ENCODE data around the gene ACAD10.
"Not testable (repeated sequence)": the region's sequence is repeated elsewhere in the genome, so short reads cannot be mapped to it uniquely, and the experiment has no call there.

Gene ACAD10

DNA sequence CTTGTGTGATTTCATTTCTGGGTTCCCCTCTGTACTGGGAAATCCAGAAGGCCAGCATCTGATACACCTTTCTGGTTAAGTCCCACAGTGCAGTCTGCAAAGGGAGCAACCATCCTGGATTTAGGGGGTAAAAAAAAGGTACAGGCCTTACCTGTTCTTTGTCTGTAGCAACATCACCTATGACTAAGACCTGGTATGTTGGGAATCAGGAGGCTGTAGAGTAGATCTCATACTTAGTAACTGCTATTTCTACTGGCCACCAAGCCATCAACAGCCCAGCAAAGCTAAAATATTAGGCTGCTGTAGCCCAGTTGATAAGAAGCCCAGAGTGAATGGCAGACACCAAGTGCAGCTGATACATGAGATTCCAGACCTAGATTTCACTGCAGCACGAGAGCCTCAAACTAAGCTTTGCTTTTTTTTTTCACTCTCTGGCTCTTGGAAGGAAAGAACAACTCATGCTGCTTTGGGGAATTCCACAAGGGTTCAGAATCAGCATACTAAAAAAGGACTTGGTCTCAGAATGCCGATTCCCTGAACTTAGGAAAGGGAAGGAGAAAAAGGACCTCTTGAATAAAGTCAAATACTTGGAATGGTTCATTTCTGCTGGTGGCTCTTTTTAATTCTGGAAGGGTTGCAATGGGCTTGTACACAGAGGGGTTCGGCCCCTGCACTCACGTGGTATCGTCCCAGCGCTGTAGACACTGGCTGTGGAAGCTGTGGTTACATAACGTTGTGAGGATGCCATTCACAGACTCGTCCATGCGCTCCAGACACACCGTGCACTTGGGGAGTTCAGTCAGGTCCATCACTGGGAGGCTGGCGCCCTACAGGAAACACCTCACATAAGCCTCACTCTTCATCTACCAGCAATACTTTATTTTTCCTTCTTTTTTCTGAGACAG, 20.6 kb upstream of the ACAD10 start:
- H3K27me3 Mint-ChIP-seq = no peaks in the 10 kb centered on the region
- ATAC-seq (replicated peaks) = no peak
- no peak overlapping the region for H3K4me3 Mint-ChIP-seq
- H3K9me3 Mint-ChIP-seq = no peaks in the 10 kb centered on the region
- H3K27ac Mint-ChIP-seq = no peak overlapping the region
- peaks cover 0 to 2% of the 10 kb centered on the region in 2 donors for H3K4me1 Mint-ChIP-seq
- DNase-seq = no peak
- H3K36me3 Mint-ChIP-seq = peaks cover 34 to 43% of the 10 kb centered on the region in 2 donors

DNA sequence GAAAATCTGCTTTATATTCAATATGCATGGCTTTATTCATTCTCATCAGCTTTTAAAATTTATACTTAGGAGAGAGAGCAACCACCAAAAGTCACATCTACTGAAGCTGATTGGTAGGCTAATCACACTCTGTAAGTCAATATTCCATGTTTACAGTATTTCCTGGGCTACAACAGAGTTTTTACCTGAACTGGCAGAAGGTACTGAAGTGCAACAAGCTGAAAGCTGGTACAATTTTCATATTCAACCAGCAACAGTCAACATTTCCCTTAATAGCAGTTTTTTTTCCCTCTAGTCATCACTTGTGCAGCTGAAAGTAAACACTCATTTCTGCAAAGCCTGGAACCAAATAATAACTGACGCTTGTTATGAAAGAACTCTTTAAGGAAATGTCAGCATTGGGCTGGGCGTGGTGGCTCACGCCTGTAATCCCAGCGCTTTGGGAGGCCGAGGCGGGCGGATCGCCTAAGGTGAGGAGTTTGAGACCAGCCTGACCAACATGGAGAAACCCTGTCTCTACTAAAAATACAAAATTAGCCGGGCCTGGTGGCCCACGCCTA, 13.0 kb upstream of the ACAD10 start:
- H3K9me3 Mint-ChIP-seq = no peaks in the 10 kb centered on the region
- no peaks in the 10 kb centered on the region for H3K4me1 Mint-ChIP-seq
- DNase-seq = no peak
- ATAC-seq (replicated peaks) = no peak
- H3K27me3 Mint-ChIP-seq = no peaks in the 10 kb centered on the region
- peaks cover 18 to 21% of the 10 kb centered on the region in 2 donors for H3K36me3 Mint-ChIP-seq
- H3K4me3 Mint-ChIP-seq = no peak overlapping the region
- H3K27ac Mint-ChIP-seq = no peak overlapping the region

DNA sequence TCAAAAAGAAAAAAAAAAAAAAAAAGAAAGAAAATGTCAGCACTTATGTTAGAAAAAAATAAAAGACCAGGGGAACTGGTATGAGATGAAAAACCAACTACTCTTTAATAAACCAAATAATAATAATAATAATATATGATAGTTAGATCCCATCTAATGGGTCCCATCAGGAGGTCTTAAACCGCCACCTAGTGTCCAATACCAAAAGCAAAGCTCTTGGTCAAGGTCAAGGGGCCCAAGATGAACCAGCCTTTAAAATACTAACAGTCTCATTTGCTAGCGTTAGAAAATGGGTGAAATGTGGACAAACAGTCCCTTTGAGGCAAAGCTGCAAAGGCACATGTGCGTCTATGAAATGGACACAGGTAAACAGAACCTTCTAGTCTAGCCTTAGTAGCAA, 12.3 kb upstream of the ACAD10 start:
- Mint-ChIP-seq H3K27ac (no peak overlapping the region), H3K36me3 (peaks cover 18 to 21% of the 10 kb centered on the region in 2 donors), H3K9me3 (no peaks in the 10 kb centered on the region), H3K27me3 (no peaks in the 10 kb centered on the region), H3K4me1 (no peaks in the 10 kb centered on the region), H3K4me3 (no peak overlapping the region)
- ATAC-seq (replicated peaks) (no peak), DNase-seq (no peak)

DNA sequence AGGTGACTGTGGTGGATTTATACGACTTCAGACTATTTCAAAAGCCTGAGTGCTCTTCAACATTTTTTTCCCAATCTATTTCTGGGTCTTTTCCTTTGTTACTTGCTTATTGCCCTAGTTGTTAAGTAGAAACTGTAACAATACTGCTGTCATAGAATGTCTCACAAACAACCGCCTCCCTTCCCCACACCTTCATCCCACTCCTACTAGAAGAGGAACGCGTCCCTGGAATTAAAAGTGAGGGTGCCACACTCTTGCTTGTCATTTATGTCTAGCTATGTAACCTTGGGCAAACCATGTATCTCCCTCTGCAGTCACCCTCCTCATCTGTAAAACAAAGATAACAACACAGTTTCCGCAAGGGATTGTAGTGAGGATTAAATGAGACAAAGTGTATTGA, 8.7 kb upstream of the ACAD10 start:
- Mint-ChIP-seq H3K9me3 (no peaks in the 10 kb centered on the region), H3K27me3 (no peaks in the 10 kb centered on the region), H3K27ac (no peak overlapping the region), H3K36me3 (peaks cover 14 to 15% of the 10 kb centered on the region in 2 donors), H3K4me1 (no peaks in the 10 kb centered on the region), H3K4me3 (no peak overlapping the region)
- no peak for ATAC-seq (replicated peaks)
- no peak for DNase-seq

DNA sequence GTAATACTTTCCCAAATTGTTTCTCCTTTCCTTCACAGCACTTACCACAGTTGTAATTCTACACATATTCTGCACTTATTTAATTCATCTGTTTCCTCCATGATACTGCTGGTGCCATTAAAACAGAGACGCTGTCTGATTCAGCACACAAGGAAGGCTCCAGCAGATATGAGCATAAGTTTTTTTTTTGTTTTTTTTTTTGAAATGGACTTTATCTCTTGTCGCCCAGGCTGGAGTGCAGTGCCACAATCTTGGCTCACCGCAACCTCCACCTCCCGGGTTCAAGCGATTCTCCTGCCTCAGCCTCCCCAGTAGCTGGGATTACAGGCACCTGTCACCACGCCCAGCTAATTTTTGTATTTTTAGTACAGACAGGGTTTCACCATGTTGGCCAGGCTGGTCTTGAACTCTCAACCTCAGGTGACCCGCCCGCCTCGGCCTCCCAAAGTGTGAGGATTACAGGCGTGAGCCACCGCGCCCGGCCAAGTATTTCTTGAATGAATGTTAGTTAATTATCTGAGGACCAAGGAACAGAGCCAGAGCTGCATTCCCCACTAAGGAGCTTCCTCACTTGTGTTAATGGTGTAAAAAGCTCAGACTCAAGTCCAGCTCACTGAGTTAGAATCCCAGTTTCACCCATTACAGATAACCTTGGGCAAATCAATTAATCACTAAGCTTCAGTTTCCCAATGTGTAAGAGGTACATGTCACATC, 1.2 kb upstream of the ACAD10 start:
- H3K4me1 Mint-ChIP-seq = peaks cover 17 to 41% of the 10 kb centered on the region in 2 donors

DNA sequence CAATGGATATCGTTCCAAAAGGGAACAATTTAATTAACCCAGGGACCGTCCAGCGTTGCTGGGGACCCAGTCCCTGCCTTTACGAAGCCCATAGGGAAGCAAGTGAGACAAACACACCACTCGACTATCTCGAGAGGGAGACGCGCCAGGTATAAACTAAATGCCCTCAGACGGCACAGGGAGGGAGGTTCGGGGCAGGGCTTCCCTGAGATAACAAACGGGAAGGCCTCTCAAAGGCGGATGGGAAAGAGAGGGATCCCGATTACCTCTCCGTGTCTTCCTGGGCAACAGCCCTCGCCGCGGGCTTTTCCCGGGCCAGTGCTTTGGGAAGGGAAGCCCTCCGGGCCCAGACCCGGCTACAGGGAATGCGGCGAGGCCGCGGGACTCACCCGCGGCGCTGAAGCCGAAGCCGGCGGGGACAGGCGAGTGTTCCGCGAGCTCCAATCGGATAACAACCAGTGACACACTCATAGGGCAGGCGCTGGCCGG, 487 bp upstream of the ACAD10 start:
- Mint-ChIP-seq H3K27me3 (no peaks in the 10 kb centered on the region), H3K9me3 (no peaks in the 10 kb centered on the region), H3K4me3 (peak overlapping the region; percentile 99), H3K4me1 (peaks cover 17 to 41% of the 10 kb centered on the region in 2 donors), H3K36me3 (peaks cover 9 to 15% of the 10 kb centered on the region in 2 donors), H3K27ac (peak overlapping the region; percentile 99)
- DNase-seq (no peak), ATAC-seq (replicated peaks) (peak; percentile 6 to 23)

More for the DNA sequence above, 1.2 kb upstream of the ACAD10 start:
- H3K4me3 Mint-ChIP-seq = peak overlapping the region; percentile 99
- peaks cover 9 to 18% of the 10 kb centered on the region in 2 donors for H3K36me3 Mint-ChIP-seq
- DNase-seq; H3K27me3 Mint-ChIP-seq; H3K9me3 Mint-ChIP-seq; ATAC-seq (replicated peaks): not testable (repeated sequence)
- H3K27ac Mint-ChIP-seq = peak overlapping the region; percentile 99

DNA sequence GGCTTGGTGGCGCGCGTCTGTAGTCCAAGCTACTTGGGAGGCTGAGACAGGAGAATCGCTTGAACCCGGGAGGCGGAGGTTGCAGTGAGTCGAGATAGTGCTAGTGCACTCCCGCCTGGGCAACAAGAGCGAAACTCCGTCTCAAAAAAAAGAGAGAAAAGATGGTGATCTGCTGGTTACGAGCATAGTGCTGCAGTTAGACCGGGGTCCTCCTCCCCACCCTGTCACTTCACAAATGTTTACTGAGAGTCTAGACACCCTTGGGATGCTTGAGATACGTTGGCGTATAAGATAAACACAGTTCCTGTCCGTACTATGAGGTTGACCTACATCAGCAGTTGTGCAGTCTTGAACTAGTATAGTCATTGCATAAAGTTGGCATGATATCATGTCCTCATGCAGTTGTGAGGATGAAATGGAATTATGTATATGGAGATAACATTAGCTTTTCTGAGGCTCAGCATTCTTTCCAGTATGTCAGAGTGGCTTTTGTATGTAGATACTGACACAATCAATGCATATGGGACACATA, 787 bp downstream of the ACAD10 start:
- Mint-ChIP-seq H3K9me3 (no peaks in the 10 kb centered on the region), H3K4me3 (peak overlapping the region; percentile 99), H3K27me3 (no peaks in the 10 kb centered on the region), H3K4me1 (peaks cover 17 to 49% of the 10 kb centered on the region in 2 donors), H3K27ac (peak overlapping the region; percentile 96), H3K36me3 (peaks cover 14 to 17% of the 10 kb centered on the region in 2 donors)
- ATAC-seq (replicated peaks) (no peak), DNase-seq (no peak)

DNA sequence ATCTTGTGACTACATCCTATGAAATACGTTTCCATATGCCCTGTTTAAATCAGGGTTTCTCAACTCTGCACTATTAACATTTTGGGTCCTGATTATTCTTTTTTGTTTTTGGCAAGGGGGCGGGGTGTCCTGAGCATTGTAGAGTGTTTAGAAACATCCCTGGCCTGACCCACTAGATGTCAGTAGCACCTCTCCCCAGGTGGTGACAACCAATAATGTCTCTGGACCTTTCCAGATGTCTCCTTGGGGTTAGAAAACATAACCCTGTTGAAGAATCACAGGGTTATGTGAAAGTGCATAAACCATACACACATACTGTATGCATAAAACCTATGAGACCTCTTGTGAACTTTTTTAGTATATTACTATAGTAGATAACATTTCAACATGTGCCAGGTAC, 1.4 kb downstream of the ACAD10 start:
- H3K4me1 Mint-ChIP-seq = peaks cover 17 to 50% of the 10 kb centered on the region in 2 donors
- no peaks in the 10 kb centered on the region for H3K9me3 Mint-ChIP-seq
- ATAC-seq (replicated peaks) = no peak
- peaks cover 15 to 19% of the 10 kb centered on the region in 2 donors for H3K36me3 Mint-ChIP-seq
- H3K27ac Mint-ChIP-seq = no peak overlapping the region
- peak overlapping the region; percentile 52 to 99 for H3K4me3 Mint-ChIP-seq
- no peaks in the 10 kb centered on the region for H3K27me3 Mint-ChIP-seq
- no peak for DNase-seq

DNA sequence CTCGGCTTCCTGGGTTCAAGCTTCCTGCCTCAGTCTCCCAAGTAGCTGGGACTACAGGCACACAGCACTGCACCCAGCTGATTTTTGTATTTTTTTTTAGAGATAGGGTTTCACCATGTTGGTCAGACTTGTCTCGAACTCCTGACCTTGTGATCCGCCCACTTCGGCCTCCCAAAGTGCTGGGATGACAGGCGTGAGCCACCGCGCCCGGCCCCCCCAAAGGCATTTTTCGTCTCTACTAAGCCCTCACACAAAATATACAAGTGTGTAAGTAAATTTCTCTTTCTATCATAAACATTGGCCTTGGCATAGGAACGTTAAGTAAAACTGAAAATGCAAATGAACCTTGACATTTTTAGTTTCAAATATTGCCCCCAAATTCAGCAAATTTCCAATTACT, 2.1 kb downstream of the ACAD10 start:
- H3K9me3 Mint-ChIP-seq = no peaks in the 10 kb centered on the region
- ATAC-seq (replicated peaks) (no peak), DNase-seq (no peak)
- no peak overlapping the region for H3K4me3 Mint-ChIP-seq
- H3K27ac Mint-ChIP-seq = peak overlapping the region; percentile 37
- H3K4me1 Mint-ChIP-seq = peaks cover 17 to 50% of the 10 kb centered on the region in 2 donors
- peaks cover 14 to 20% of the 10 kb centered on the region in 2 donors for H3K36me3 Mint-ChIP-seq
- H3K27me3 Mint-ChIP-seq = no peaks in the 10 kb centered on the region

DNA sequence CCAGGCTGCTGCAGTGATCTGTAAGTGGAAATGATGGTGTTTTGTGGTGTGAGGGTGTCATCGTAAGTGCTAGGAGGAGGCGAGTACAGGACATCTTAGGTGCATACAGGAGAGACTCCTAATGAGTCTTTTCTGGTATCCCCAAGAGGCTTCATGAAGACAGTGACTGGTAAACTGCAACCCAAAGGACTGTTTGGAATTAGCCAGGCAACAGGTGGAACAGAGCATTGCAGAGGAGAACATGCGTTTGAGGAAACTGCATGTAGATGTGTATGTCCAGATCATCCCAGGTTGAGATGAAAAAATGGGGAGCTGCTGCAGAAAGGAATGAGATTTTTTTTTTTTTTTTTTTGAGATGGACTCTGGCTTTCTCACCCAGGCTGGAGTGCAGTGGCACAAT, 5.4 kb downstream of the ACAD10 start:
- DNase-seq (no peak), ATAC-seq (replicated peaks) (no peak)
- no peak overlapping the region for H3K4me3 Mint-ChIP-seq
- no peaks in the 10 kb centered on the region for H3K9me3 Mint-ChIP-seq
- peaks cover 12 to 36% of the 10 kb centered on the region in 2 donors for H3K4me1 Mint-ChIP-seq
- no peaks in the 10 kb centered on the region for H3K27me3 Mint-ChIP-seq
- H3K27ac Mint-ChIP-seq = peak overlapping the region; percentile 1
- peaks cover 30 to 38% of the 10 kb centered on the region in 2 donors for H3K36me3 Mint-ChIP-seq

DNA sequence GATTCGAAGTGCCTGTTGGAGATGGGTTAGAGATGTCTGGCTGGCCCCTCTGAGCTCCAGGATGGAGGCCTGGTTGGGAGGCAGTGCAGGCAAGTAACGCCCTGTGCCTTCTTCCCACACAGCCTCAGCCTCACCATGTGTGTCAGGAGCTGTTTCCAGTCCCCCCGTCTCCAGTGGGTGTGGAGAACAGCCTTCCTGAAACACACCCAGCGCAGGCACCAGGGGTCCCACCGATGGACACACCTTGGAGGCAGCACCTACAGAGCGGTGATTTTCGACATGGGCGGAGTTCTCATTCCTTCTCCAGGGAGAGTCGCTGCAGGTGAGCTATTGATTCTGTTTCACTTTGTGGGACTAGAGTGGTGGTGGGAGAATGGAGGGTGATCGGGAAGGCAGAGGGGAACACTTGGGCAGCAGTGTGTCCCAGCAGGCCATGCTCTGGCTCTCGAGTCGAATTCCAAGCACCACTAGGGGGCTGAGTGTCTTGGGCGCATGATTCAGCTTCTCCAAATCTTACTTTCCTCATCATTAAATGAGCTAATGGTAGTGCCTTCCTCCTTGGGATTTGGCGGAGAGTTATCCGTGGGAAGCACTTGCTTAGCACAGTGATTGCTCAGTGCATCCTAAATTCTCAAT, 6.8 kb downstream of the ACAD10 start:
- Mint-ChIP-seq H3K4me1 (peaks cover 6 to 22% of the 10 kb centered on the region in 2 donors), H3K9me3 (no peaks in the 10 kb centered on the region), H3K27me3 (no peaks in the 10 kb centered on the region), H3K36me3 (peaks cover 33 to 40% of the 10 kb centered on the region in 2 donors), H3K27ac (no peak overlapping the region), H3K4me3 (no peak overlapping the region)
- DNase-seq = no peak
- no peak for ATAC-seq (replicated peaks)

DNA sequence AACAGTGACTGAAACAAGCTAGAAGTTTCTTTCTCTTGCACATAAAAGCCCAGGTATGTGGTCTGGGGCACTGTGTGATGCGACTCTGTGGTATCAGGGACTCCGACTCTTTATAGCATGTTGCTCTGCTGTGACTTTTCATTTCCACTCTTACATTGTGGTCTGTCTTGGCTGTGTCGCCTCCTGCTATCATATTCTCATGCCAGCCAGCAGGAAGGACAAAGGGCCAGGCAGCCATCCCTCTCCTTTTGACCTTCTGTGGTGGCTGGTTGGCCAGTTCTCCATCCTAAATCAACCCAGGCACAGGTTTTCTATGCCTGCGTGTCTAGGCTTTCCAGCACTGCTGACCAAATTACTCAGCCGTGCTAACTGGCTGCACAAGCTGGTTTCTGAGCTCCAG, 8.0 kb downstream of the ACAD10 start:
- no peak overlapping the region for H3K4me3 Mint-ChIP-seq
- H3K27me3 Mint-ChIP-seq = no peaks in the 10 kb centered on the region
- no peaks in the 10 kb centered on the region for H3K9me3 Mint-ChIP-seq

DNA sequence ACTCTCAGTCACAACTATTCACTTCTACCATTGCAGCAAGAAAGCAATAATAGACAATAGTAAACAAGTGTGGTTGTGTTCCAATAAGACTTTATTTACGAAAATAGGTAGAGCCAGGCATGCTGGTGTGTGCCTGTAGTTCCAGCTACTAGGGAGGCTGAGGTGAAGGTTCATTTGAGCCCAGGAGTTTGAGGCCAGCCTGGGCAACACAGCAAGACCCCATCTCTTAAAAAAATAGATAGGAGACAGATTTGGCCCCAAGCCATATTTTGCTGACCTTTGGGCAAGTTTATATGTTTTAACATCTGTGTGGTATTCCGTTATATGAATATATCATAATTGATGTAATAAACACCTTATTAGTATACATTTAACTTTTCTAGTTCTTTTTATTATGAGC, 14.1 kb downstream of the ACAD10 start:
- H3K4me1 Mint-ChIP-seq = no peaks in the 10 kb centered on the region
- peaks cover 30 to 33% of the 10 kb centered on the region in 2 donors for H3K36me3 Mint-ChIP-seq
- no peaks in the 10 kb centered on the region for H3K9me3 Mint-ChIP-seq
- ATAC-seq (replicated peaks) (no peak), DNase-seq (no peak)
- H3K4me3 Mint-ChIP-seq = no peak overlapping the region
- no peaks in the 10 kb centered on the region for H3K27me3 Mint-ChIP-seq
- no peak overlapping the region for H3K27ac Mint-ChIP-seq

More for the DNA sequence above, 8.0 kb downstream of the ACAD10 start:
- Mint-ChIP-seq H3K36me3 (peaks cover 43% of the 10 kb centered on the region in 2 donors), H3K27ac (peak overlapping the region; percentile 27), H3K4me1 (peaks cover 4 to 21% of the 10 kb centered on the region in 2 donors)
- ATAC-seq (replicated peaks) = peak; percentile 42 to 78
- no peak for DNase-seq

DNA sequence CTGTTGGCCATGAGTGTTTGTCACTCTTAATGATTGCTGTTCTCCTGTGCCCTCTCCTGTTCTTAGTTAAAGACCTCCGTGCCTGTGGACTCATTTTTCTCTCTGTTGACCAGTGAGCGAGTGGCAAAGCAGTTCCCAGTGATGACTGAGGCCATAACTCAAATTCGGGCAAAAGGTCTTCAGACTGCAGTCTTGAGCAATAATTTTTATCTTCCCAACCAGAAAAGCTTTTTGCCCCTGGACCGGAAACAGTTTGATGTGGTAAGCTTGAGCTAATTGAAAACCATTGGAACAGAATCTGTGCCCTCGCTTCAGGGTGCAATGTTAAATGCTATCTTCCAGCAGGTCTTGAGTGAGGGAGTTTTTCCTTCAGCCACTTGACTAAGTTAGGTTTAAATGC, 19.8 kb downstream of the ACAD10 start:
- no peak overlapping the region for H3K27ac Mint-ChIP-seq
- H3K4me3 Mint-ChIP-seq = no peak overlapping the region
- H3K27me3 Mint-ChIP-seq = no peaks in the 10 kb centered on the region
- DNase-seq (no peak), ATAC-seq (replicated peaks) (no peak)
- peaks cover 20 to 28% of the 10 kb centered on the region in 2 donors for H3K36me3 Mint-ChIP-seq
- no peaks in the 10 kb centered on the region for H3K4me1 Mint-ChIP-seq
- H3K9me3 Mint-ChIP-seq = no peaks in the 10 kb centered on the region

Data from stimulated activated naive B cell treated with anti-CD40 and anti-IgM and Interleukin-4, amounts not matched to agents 10 μg/mL and 1 μg/mL and 100 μg/mL, for 72 hours (primary cell).